ENCODE data around the gene CEP112.

DNA sequence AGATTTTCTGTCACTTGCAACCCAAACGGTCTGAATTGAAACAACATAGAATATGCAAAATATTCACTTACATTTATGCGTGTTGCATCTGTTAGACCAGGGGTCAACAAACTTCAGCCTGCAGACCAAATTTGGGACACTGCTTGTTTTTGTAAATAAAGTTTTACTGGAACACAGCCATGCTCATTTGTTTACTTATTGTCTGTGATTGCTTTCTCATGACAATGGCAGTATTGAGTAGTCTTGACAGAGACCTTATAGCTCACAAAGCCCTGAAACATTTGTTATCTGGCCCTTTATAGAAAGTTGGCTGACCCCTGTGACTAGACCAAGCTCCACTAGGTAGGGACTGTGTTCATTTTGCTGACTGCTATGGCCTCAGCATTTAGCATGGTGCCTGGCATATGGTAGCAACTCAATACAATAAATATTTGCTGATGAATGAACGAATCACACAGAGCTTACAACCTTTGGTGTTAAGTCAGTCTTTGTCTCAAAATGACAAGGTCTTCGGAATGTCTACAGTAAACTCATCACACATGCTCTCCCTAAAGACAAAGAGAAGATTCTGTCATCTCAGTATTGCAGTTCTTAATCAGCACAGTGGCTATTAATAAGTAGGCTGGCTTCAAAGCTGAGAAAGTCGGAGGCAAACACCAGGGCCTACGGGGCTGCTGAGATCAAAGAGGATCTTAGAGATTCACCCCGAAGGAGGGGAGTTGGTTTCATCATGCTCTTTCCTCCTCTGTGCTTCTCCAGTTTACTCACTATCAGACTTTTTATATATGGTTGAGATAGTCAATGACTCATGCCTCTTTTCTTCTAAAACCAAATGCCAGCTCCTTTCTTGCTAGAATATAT lies 535.3 kb downstream of the CEP112 start:
- TF ChIP-seq TAF1 (conservative IDR thresholded peaks at IDR 0.05) = no peak
- no peak for TF ChIP-seq YY1 (IDR thresholded peaks at IDR 0.05)
- TF ChIP-seq, protein P1, sequence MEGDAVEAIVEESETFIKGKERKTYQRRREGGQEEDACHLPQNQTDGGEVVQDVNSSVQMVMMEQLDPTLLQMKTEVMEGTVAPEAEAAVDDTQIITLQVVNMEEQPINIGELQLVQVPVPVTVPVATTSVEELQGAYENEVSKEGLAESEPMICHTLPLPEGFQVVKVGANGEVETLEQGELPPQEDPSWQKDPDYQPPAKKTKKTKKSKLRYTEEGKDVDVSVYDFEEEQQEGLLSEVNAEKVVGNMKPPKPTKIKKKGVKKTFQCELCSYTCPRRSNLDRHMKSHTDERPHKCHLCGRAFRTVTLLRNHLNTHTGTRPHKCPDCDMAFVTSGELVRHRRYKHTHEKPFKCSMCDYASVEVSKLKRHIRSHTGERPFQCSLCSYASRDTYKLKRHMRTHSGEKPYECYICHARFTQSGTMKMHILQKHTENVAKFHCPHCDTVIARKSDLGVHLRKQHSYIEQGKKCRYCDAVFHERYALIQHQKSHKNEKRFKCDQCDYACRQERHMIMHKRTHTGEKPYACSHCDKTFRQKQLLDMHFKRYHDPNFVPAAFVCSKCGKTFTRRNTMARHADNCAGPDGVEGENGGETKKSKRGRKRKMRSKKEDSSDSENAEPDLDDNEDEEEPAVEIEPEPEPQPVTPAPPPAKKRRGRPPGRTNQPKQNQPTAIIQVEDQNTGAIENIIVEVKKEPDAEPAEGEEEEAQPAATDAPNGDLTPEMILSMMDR (IDR thresholded peaks at IDR 0.05; ENCODE audit: low read depth, low read length, missing input control) = no peak
- TF ChIP-seq ATF3 (IDR thresholded peaks at IDR 0.05) = no peak
- TF ChIP-seq RAD21 (IDR thresholded peaks at IDR 0.05) = no peak
- no peak for TF ChIP-seq REST (IDR thresholded peaks at IDR 0.05)
- no peak for TF ChIP-seq JUND (IDR thresholded peaks at IDR 0.05)
- TF ChIP-seq, protein P2, sequence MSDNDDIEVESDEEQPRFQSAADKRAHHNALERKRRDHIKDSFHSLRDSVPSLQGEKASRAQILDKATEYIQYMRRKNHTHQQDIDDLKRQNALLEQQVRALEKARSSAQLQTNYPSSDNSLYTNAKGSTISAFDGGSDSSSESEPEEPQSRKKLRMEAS (IDR thresholded peaks at IDR 0.05) = no peak
- TF ChIP-seq EGR1 (IDR thresholded peaks at IDR 0.05; ENCODE audit: low read depth in 2 of 2) = no peak
- no peak for TF ChIP-seq ZBTB33 (IDR thresholded peaks at IDR 0.05)

Data from liver (tissue), 3 donors.